GM10266 (cell line): ENCODE data around the gene CDKAL1.
A peak's percentile ranks its signal among the peaks of the same experiment; 100 is the strongest.

Experiments used
- DNase-seq: peaks from one replicate; pipeline ENCODE4 v3.0.0; 2012; ENCODE audit errors: extremely low spot score
- CTCF ChIP-seq: IDR thresholded peaks from 2 replicates; pipeline ENCODE4 v1.5.1; 2012; ENCODE audit warnings: mild to moderate bottlenecking, low read depth; ENCODE audit not compliant: control insufficient read depth, insufficient read depth; ENCODE audit errors: missing control alignments

Gene CDKAL1

GRCh38 chr6:21208796-21209186 lies 674.5 kb downstream of the CDKAL1 start:
- DNase-seq: no peak
- TF ChIP-seq CTCF: no peak

GRCh38 chr6:21213492-21213891 lies 679.2 kb downstream of the CDKAL1 start:
- DNase-seq: peak; percentile 55
- TF ChIP-seq CTCF: no peak

- no peak for DNase-seq
- TF ChIP-seq CTCF: no peak
Observed at GRCh38 chr6:21214738-21215448, 680.6 kb downstream of the CDKAL1 start.

GRCh38 chr6:21219241-21219640 lies 685.0 kb downstream of the CDKAL1 start:
- no peak for TF ChIP-seq CTCF
- DNase-seq: no peak

- TF ChIP-seq CTCF: no peak
- DNase-seq: no peak
Observed at GRCh38 chr6:21219856-21220255, 685.6 kb downstream of the CDKAL1 start.

GRCh38 chr6:21220271-21220987 lies 686.2 kb downstream of the CDKAL1 start:
- TF ChIP-seq CTCF: no peak
- no peak for DNase-seq

- no peak for TF ChIP-seq CTCF
- no peak for DNase-seq
Observed at GRCh38 chr6:21222656-21223055, 688.4 kb downstream of the CDKAL1 start.
